ENCODE measurements around the gene CDH4.

DNA sequence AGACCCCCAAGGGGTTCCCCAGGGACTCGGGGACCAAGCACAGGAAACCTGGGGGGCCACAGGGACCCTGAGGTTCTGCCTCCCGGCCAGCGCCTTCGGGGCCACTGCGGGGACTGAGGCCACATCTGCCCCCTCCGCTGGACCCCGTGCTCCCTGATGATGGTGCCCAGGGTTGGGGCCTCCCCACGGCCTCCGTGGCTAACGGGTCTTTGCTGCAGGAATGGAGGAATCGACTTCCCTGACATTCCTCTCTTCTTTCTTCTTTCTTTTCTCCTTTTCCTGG, 483.4 kb downstream of the CDH4 start:
- no peak for TF ChIP-seq CTCF (IDR thresholded peaks at IDR 0.05)
- TF ChIP-seq POLR2A (IDR thresholded peaks at IDR 0.05), result no peak
